Peyer's patch (tissue), 4 donors: ENCODE results near the gene PHEX.

ENCODE experiments used
- CTCF ChIP-seq, 6 experiments: fragments of 450-650 bp in 4 of 6; fragments of 200-600 bp in 2 of 6; sonication (generic) in 1 of 6; IDR thresholded peaks; one replicate each; pipeline ENCODE4 v1.5.1; 2017 to 2019; ENCODE audit warnings: antibody characterized with exemption in 6 of 6, mild to moderate bottlenecking in 3 of 6, moderate library complexity in 1 of 6
- POLR2A ChIP-seq, 2 donors: fragments of 450-650 bp; IDR thresholded peaks; one replicate each; pipeline ENCODE4 v1.5.1; 2017; ENCODE audit warnings: antibody characterized with exemption in 2 of 2, mild to moderate bottlenecking in 2 of 2, moderate library complexity in 2 of 2

GRCh38 chrX:22272613-22273012 lies 240.5 kb downstream of the PHEX start, which contains the start of gene CBLL2:
- no peak for TF ChIP-seq CTCF (IDR thresholded peaks at IDR 0.05)
- no peak for TF ChIP-seq POLR2A (IDR thresholded peaks at IDR 0.05)
